ENCODE results near the gene CADPS2.

GRCh38 chr7:122618585-122619189 lies 267.6 kb downstream of the CADPS2 start:
- TF ChIP-seq POLR2AphosphoS5 (IDR thresholded peaks at IDR 0.05; ENCODE audit: low read depth, low read length) (no peak), POU2F2 (IDR thresholded peaks at IDR 0.05; ENCODE audit: low read depth, low read length) (no peak)
